Fibroblast of the aortic adventitia (primary cell): ENCODE measurements around the gene BCR. TPM values are rescaled to one million over a fixed set of nuclear protein-coding genes. Genes with fewer than 3 reads are reported as not detected.
A peak's percentile ranks its signal among the peaks of the same experiment; 100 is the strongest.

Experiments
- DNase-seq: peaks from one replicate; pipeline ENCODE4 v3.0.0-alpha.2; 2010; ENCODE audit warnings: low read depth
- H3K4me3 ChIP-seq: 2 replicates; pipeline ENCODE4 v1.5.1; 2011; ENCODE audit warnings: low read depth, mild to moderate bottlenecking, control low read depth, low read length, moderate library complexity
- total RNA-seq: library from RNA; depleted of rRNA; stranded (reverse); fragments of >200 nt; gene quantifications from 2 replicates; pipeline ENCODE4 v1.2.3, GENCODE V29; 2012; ENCODE audit warnings: low replicate concordance
- TF ChIP-seq, protein P1 (sequence below): IDR thresholded peaks from 2 replicates; pipeline ENCODE4 v1.5.1; 2011; ENCODE audit warnings: mild to moderate bottlenecking, low read length, control low read depth, inconsistent platforms; ENCODE audit not compliant: insufficient read depth

The BCR gene
- total RNA-seq, 1 donor = 37.3 TPM

DNA sequence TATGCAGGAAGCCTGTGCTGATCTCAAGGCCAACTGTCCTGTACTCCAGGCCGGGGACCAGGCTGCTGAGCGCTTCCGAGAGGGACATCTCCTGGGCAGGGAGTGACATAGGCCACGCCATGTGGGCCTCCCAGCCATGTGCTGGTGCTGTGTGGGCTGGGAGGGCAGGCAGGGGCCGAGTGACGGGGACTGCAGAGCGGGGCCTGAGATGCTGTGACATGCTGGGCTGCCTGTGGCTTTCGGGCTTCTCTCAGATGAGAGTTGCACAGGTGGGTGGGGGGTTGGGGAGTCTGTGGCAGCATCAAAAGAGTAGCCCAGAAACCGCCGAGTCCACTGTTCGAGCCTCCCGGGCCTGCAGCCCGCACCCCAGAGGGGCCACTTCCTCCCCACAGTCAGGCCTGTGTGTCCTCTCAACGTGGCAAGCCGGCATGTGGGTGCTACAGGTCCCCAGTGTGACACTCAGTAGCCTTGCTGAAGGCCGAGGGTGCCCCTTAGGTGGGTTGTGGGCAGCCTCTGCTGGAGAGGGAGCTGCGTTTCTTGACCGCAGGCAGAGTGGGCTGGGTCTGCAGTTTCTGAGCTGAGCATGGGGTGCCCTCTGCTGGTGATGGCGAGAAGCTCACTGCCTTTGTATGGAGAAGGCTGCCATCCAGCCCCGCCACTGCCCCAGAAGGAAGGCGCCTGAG is 101.2 kb downstream of the BCR start:
- TF ChIP-seq, protein P1, sequence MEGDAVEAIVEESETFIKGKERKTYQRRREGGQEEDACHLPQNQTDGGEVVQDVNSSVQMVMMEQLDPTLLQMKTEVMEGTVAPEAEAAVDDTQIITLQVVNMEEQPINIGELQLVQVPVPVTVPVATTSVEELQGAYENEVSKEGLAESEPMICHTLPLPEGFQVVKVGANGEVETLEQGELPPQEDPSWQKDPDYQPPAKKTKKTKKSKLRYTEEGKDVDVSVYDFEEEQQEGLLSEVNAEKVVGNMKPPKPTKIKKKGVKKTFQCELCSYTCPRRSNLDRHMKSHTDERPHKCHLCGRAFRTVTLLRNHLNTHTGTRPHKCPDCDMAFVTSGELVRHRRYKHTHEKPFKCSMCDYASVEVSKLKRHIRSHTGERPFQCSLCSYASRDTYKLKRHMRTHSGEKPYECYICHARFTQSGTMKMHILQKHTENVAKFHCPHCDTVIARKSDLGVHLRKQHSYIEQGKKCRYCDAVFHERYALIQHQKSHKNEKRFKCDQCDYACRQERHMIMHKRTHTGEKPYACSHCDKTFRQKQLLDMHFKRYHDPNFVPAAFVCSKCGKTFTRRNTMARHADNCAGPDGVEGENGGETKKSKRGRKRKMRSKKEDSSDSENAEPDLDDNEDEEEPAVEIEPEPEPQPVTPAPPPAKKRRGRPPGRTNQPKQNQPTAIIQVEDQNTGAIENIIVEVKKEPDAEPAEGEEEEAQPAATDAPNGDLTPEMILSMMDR = peak; percentile 92

DNA sequence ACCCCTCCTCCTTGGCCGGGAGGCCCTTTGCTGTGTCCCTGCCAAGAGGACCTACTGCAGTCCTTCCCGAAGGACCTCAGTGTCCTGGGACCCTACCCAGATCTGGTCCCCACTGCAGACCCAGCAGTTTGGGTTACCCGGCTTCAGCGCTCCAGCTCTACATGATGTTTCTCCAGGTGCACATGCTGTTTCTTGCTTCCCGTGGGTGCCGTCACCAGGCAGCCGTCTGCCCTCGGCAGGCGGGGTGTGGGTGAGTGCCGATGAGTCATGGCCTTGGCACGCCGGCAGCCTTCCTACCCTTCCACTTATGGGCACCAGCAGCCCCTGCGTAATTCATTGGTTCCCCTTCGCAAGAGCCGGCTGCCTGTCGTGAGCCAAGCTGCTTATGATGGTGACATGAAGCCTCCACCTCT is 101.8 kb downstream of the BCR start:
- DNase-seq = peak; percentile 41
- TF ChIP-seq, protein P1 = no peak
- no peak overlapping the region for H3K4me3 ChIP-seq

More for the DNA sequence above, 101.2 kb downstream of the BCR start:
- DNase-seq = peak; percentile 77
- no peak overlapping the region for H3K4me3 ChIP-seq

DNA sequence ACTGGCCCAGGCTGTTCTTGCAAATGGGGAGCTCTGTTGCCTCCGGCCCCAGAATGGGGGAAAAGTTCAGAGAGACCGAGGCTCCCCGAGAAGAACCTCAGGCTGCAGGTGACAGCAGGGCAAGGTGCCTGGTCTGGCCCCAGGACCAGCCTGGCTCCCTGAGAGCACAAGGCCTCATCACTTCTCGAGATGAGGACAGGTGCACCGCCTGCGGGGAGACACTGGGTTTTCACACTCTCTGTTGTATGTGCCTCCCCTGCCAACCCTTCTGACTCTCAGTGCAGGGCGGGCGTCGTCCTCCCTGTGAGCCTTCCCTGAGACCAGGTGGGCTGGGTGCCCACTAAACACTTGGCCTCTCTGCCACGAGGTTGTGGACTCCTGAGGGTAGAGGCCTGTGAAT is 102.2 kb downstream of the BCR start:
- TF ChIP-seq, protein P1 = no peak
- no peak overlapping the region for H3K4me3 ChIP-seq
- no peak for DNase-seq

DNA sequence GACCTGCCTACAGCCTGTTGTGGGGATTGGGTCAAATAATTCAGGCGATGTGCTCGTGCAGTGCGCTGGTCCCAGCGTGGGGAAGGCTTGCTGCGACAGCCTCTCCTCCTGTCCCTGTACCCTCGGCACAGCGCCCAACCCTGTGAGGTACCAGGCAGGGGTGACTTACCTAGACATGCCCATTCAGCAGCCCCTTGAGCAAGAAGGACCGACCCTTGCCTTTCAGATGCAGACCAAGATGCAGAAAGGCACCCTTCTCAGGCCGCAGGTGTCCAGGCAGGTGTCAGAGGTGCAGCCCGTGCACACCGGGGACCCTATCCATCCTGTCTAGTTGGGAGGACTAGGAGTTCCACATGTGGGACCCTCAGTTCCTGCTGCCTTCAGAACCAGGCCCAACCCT is 102.7 kb downstream of the BCR start:
- H3K4me3 ChIP-seq = no peak overlapping the region
- TF ChIP-seq, protein P1 = no peak
- DNase-seq = no peak

DNA sequence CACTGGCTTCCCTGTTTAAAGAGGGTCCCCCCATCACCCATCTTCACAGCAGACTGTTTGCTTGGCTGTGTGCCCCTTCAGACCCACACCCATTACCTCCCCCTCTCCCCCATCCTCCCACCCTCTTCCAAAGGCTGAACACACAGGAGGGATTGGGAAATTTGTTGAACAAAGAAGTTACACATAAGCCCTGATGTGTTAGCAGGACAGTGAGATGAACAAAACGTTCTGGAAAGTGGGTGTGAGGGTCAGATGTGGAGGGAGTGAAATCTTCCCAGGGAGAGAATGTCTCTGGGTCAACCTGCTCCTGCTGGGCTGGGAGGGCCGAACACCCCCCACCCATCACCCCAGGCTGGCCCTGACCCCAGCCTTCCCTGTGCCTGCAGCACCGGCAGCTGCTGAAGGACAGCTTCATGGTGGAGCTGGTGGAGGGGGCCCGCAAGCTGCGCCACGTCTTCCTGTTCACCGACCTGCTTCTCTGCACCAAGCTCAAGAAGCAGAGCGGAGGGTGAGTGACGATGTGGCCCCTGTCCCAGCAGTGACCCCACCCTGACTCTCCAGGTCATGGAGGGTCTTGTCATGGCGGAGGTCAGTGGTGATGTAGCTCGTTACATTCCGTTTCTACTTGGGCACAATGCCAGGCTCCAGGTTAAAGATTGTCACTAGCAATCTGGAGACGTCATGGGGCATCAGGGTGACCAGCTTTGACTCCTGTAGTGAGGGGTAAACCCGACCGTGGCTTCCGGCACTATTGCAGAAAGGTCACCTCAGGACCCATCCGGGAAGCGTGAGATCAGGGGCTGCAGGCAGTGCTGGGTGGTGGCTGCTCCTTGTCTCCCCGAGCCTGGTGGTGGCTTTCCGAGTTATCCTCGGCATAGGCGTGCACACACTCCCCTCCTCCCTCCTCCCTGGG is 103.5 kb downstream of the BCR start:
- DNase-seq = no peak
- TF ChIP-seq, protein P1 = no peak

DNA sequence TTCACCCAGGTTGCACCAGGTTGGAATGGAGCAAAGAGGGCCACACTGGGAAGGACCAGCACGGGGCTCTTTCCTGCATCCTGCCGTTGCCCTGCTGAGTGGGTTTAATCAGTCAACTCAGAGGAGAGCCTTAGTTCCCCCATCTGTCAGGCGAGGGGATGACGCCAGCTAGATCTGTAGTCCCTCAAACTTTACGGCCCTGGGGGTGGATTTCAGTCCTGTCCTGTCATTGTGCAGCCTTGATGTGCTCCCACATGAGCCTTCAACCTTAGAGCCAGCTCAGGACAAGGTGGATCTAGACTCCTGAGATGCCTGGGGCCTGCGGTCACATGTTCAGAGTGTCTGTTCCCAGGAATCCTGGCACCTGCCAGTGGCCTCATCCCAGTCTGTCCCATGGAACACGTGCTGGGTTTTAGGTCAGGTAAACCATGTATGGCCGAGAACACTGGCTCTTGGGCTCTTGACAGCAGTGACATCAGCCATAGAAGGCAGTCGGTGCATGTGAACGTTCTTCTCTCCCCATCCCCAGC is 104.3 kb downstream of the BCR start:
- no peak for DNase-seq
- no peak overlapping the region for H3K4me3 ChIP-seq
- TF ChIP-seq, protein P1 = no peak

More for the DNA sequence above, 103.5 kb downstream of the BCR start:
- H3K4me3 ChIP-seq = no peak overlapping the region
